ENCODE data around the gene SETD1B. TPM values are rescaled to one million over a fixed set of nuclear protein-coding genes. Genes with fewer than 3 reads are reported as not detected.
A peak's percentile ranks its signal among the peaks of the same experiment; 100 is the strongest.
"Not testable (repeated sequence)": the region's sequence is repeated elsewhere in the genome, so short reads cannot be mapped to it uniquely, and the experiment has no call there.

The SETD1B gene
- total RNA-seq, 2 donors from 2014 or later: 14.7 to 23.4 TPM

- Mint-ChIP-seq H3K27me3 (no peaks in the 10 kb centered on the region), H3K4me1 (peaks cover 38% of the 10 kb centered on the region), H3K36me3 (ENCODE audit: low read depth) (peaks cover 88% of the 10 kb centered on the region), H3K9me3 (no peaks in the 10 kb centered on the region), H3K4me3 (peak overlapping the region; percentile 94), H3K27ac (peak overlapping the region; percentile 98)
- no peak for ATAC-seq (replicated peaks)
Measured at GRCh38 chr12:121788176-121788818, 15.5 kb upstream of the SETD1B start.

GRCh38 chr12:121789233-121789781, 14.5 kb upstream of the SETD1B start:
- peaks cover 81% of the 10 kb centered on the region for H3K36me3 Mint-ChIP-seq (ENCODE audit: low read depth)
- no peaks in the 10 kb centered on the region for H3K9me3 Mint-ChIP-seq
- H3K4me3 Mint-ChIP-seq: peak overlapping the region; percentile 94
- peaks cover 34% of the 10 kb centered on the region for H3K4me1 Mint-ChIP-seq
- no peaks in the 10 kb centered on the region for H3K27me3 Mint-ChIP-seq
- no peak for ATAC-seq (replicated peaks)
- H3K27ac Mint-ChIP-seq: peak overlapping the region; percentile 98

DNA sequence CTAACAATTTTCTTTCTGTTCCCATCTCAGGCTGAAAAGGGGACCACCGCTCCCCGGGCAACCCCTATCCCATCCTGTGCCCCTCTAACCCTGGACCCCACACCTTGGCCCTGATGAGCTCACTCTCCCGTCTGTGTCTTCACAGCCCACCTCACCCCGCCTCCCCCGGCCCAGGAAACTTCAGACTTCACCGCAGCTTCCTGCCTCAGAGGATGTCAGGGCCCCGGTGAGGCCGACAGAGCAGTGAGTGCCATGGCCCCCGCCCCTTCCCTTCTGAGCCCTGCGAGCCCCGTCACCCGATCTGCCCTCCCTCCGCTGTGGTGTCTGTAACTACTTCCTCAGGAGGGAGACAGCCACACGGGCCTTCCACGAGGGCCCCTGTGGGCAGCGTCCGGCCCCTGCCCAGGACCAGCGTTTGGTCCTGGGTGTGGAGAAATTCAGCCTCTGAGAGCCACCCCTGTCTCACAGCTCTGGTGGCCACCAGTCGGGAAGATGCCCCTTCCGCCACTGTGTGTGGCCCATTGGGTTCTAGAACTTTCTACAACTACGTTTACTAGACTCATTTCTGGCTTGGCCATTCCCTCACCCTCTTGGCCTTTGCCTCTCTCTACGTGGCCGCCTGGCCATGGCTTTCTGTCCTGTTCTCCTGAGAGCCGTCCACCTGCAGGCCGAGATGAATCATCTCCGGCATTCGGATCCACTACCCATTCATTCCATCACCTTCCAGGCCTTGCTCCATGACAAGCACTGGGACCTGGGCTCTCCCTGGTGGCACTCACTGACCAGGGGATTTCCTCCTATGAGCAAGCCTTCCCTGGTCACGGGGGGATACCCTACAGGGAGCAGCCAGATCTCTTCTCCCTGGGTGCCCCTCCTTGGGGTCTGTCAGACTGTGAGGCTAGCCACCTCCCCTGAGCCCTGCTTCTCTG, 13.7 kb upstream of the SETD1B start:
- ATAC-seq (replicated peaks): peak; percentile 59
- peak overlapping the region; percentile 98 for H3K27ac Mint-ChIP-seq
- H3K4me1 Mint-ChIP-seq: peaks cover 36% of the 10 kb centered on the region
- H3K27me3 Mint-ChIP-seq: no peaks in the 10 kb centered on the region
- H3K36me3 Mint-ChIP-seq (ENCODE audit: low read depth): peaks cover 81% of the 10 kb centered on the region
- H3K9me3 Mint-ChIP-seq: no peaks in the 10 kb centered on the region
- peak overlapping the region; percentile 94 for H3K4me3 Mint-ChIP-seq

DNA sequence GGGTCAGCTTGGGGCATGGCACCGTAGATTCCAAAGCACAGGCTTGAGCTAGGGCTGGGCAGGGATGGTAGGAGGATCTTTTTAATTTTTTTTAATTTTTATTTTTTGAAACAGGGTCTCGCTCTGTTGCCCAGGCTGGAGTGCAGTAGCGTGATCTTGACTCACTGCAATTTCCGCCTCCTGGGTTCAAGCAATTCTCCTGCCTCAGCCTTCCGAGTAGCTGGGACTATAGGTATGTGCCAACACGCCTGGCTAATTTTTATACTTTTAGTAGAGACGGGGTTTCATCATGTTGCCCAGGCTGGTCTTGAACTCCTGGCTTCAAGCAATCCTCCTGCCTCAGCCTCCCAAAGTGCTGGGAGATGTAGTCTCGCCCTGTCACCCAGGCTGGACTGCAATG, 13.0 kb upstream of the SETD1B start:
- H3K27ac Mint-ChIP-seq: peak overlapping the region; percentile 98
- H3K4me3 Mint-ChIP-seq: peak overlapping the region; percentile 94
- H3K36me3 Mint-ChIP-seq (ENCODE audit: low read depth): peaks cover 84% of the 10 kb centered on the region
- not testable (repeated sequence) for H3K9me3 Mint-ChIP-seq; ATAC-seq (replicated peaks); H3K27me3 Mint-ChIP-seq
- H3K4me1 Mint-ChIP-seq: peaks cover 40% of the 10 kb centered on the region

DNA sequence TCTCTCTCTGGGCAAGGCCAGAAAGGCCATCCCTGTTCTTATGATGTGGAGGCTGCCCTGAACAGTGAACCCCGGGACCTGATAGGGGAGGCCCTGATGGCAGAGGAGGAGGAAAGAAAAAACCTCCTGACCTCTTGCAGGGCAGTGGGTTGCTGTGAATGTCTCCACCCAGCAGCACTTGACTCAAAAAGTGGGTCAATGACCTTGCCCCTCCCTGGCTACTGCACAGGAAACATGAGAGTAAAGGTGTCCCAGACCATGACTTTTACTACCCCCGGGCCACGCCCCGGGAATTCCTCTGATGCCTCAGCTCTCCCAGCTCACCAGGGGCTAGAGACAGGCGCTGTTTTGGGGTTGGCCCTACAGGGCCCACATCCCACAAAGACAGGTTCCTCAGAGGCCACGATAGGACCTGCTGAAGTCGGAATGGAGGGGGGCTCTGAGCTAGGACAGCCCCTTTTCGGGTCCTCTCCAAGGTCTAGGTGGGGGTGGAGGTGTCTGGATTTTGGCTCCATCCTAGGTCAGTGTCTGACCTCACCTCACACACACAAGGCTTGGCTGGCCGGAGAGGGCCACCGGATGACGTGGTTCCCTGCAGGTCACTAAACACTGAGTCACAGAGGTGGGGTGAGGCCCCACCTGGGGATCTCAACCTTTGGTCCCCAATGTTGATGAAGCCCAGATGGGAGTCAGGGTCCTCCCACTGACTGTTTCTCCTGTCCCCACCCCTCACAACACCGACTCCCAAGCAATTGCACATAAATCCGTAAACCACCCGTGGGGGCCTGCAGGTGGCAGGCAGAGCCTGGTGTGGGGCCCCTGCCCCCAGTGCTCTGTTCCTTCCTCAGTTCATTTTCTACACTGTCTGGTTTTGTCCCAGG, 11.9 kb upstream of the SETD1B start:
- Mint-ChIP-seq H3K9me3 (no peaks in the 10 kb centered on the region), H3K4me1 (peaks cover 33% of the 10 kb centered on the region), H3K27me3 (no peaks in the 10 kb centered on the region), H3K27ac (peak overlapping the region; percentile 98), H3K36me3 (ENCODE audit: low read depth) (peaks cover 80% of the 10 kb centered on the region), H3K4me3 (peak overlapping the region; percentile 94)
- ATAC-seq (replicated peaks): no peak

GRCh38 chr12:121792607-121793439, 11.0 kb upstream of the SETD1B start:
- peaks cover 31% of the 10 kb centered on the region for H3K4me1 Mint-ChIP-seq
- ATAC-seq (replicated peaks): peak; percentile 11
- no peaks in the 10 kb centered on the region for H3K9me3 Mint-ChIP-seq
- H3K4me3 Mint-ChIP-seq: peak overlapping the region; percentile 94
- H3K27me3 Mint-ChIP-seq: no peaks in the 10 kb centered on the region
- H3K27ac Mint-ChIP-seq: peak overlapping the region; percentile 98
- H3K36me3 Mint-ChIP-seq (ENCODE audit: low read depth): peaks cover 79% of the 10 kb centered on the region

GRCh38 chr12:121793440-121793837, 10.4 kb upstream of the SETD1B start, which contains the start of gene RHOF:
RHOF (minus strand) TSS chr12:121793688; CDS start chr12:121793633, 55 bp downstream.
- Mint-ChIP-seq H3K27ac (peak within 1 kb of the TSS; percentile 98), H3K9me3 (no peaks in the 10 kb centered on the region), H3K4me3 (peak within 1 kb of the TSS; percentile 94), H3K4me1 (peaks cover 34% of the 10 kb centered on the region), H3K36me3 (ENCODE audit: low read depth) (peaks cover 79% of the 10 kb centered on the region), H3K27me3 (no peaks in the 10 kb centered on the region)
- peak; percentile 25 for ATAC-seq (replicated peaks)

DNA sequence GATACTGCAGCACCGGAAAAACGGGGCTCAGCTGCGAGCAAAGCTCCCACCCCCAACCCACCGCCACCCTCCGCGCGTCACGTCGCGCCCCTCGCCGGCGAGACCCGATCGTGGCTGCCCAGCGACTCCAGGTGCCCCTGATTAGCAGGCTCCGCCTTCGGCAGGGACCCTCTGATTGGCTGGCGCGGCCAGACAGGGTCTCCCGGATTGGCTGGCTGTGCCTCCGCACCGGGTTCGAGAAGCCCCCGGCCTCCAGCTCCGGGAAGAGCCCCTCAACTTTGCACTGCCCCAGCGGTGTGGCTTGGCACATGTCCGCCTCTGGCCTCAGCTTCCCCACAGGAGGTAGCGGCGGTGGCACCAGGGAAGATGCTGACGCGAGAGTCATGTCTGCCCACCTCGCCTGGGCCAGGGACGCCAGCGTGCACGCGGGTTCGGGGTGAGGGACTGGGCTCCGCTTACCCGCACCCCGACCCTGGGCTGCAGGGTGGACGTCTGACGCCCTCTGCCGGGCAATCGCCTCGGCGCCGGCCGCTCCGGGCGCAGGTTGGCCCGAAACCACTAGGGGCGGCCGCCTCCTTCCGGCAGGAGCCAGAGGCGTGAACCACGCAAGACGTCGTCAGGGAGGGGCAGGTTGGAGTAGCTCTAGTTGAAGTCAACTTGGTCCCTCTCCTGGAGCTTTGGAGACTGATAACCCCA, 9.8 kb upstream of the SETD1B start:
- Mint-ChIP-seq H3K36me3 (ENCODE audit: low read depth) (peaks cover 79% of the 10 kb centered on the region), H3K9me3 (no peaks in the 10 kb centered on the region), H3K4me1 (peaks cover 37% of the 10 kb centered on the region), H3K4me3 (peak overlapping the region; percentile 94), H3K27me3 (no peaks in the 10 kb centered on the region), H3K27ac (peak overlapping the region; percentile 73)
- ATAC-seq (replicated peaks): peak; percentile 70

DNA sequence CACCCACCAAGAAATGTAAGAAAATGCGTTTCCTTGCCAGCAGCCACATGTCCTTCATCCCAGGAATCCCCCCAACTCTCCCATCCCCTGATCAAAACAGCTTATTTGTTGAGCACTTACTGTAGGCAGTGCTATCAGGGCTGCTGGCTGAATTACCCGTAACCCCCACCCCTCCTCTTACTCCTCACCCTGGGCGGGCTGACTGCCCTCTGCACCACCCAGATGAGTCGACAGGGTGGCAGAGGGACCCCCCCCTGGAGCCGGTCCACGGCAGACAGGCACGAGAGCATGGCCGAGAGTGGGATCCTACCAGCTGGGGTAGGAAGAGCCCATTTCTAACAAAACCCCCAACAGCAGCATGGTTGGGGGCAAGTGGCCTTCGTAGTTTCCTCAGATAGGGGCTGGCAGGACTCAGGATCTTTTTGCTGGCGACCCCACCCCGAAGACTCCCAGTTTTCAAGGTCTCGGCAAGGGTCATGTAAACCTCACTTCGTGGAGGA, 9.2 kb upstream of the SETD1B start:
- H3K4me1 Mint-ChIP-seq: peaks cover 37% of the 10 kb centered on the region
- H3K9me3 Mint-ChIP-seq: no peaks in the 10 kb centered on the region
- H3K4me3 Mint-ChIP-seq: peak overlapping the region; percentile 94
- H3K27me3 Mint-ChIP-seq: no peaks in the 10 kb centered on the region
- peak; percentile 16 for ATAC-seq (replicated peaks)
- H3K36me3 Mint-ChIP-seq (ENCODE audit: low read depth): peaks cover 79% of the 10 kb centered on the region
- H3K27ac Mint-ChIP-seq: peak overlapping the region; percentile 73

- H3K36me3 Mint-ChIP-seq (ENCODE audit: low read depth): peaks cover 75% of the 10 kb centered on the region
- H3K27ac Mint-ChIP-seq: peak overlapping the region; percentile 73
- peak overlapping the region; percentile 94 for H3K4me3 Mint-ChIP-seq
- peaks cover 34% of the 10 kb centered on the region for H3K4me1 Mint-ChIP-seq
- H3K9me3 Mint-ChIP-seq: no peaks in the 10 kb centered on the region
- no peaks in the 10 kb centered on the region for H3K27me3 Mint-ChIP-seq
- peak; percentile 25 for ATAC-seq (replicated peaks)
Measured at GRCh38 chr12:121795034-121795968, 8.5 kb upstream of the SETD1B start.

GRCh38 chr12:121796855-121797751, 6.7 kb upstream of the SETD1B start:
- no peaks in the 10 kb centered on the region for H3K9me3 Mint-ChIP-seq
- no peak for ATAC-seq (replicated peaks)
- H3K4me3 Mint-ChIP-seq: peak overlapping the region; percentile 52
- H3K27ac Mint-ChIP-seq: no peak overlapping the region
- H3K36me3 Mint-ChIP-seq (ENCODE audit: low read depth): peaks cover 70% of the 10 kb centered on the region
- H3K4me1 Mint-ChIP-seq: peaks cover 24% of the 10 kb centered on the region
- H3K27me3 Mint-ChIP-seq: no peaks in the 10 kb centered on the region

Measured in activated T-helper 17 cell treated with anti-CD3 and anti-CD28 coated beads, Interleukin-2, amount 50 U/mL, for 72 hours (primary cell).